ENCODE data around the gene GCA.

The GCA gene

GRCh38 chr2:162343824-162344616, at the start of gene GCA:
TSS of gene GCA (plus strand) at chr2:162344132. CDS start at chr2:162344249, 117 bp downstream.
- DNase-seq, result peak; percentile 96 to 99

- DNase-seq, result no peak
Observed at GRCh38 chr2:162295009-162295408, 48.9 kb upstream of the GCA start.

- peak in 1 of 2 donors; percentile 41 for DNase-seq
Observed at GRCh38 chr2:162297925-162298552, 45.9 kb upstream of the GCA start.

- DNase-seq, result no peak
Observed at GRCh38 chr2:162298669-162299335, 45.1 kb upstream of the GCA start.

- DNase-seq, result no peak
Observed at GRCh38 chr2:162300266-162300665, 43.7 kb upstream of the GCA start.

- DNase-seq, result peak in 1 of 2 donors; percentile 51
Observed at GRCh38 chr2:162301151-162301804, 42.7 kb upstream of the GCA start.

GRCh38 chr2:162301877-162302276, 42.1 kb upstream of the GCA start:
- no peak for DNase-seq

GRCh38 chr2:162305901-162306300, 38.0 kb upstream of the GCA start:
- DNase-seq, result no peak

- no peak for DNase-seq
Observed at GRCh38 chr2:162308747-162309503, 35.0 kb upstream of the GCA start.

GRCh38 chr2:162312853-162313252, 31.1 kb upstream of the GCA start:
- DNase-seq, result no peak

- no peak for DNase-seq
Observed at GRCh38 chr2:162315938-162316337, 28.0 kb upstream of the GCA start.

GRCh38 chr2:162316590-162316989, 27.3 kb upstream of the GCA start:
- no peak for DNase-seq

- no peak for DNase-seq
Observed at GRCh38 chr2:162317058-162317742, 26.7 kb upstream of the GCA start.

GRCh38 chr2:162317861-162318327, 26.0 kb upstream of the GCA start:
- no peak for DNase-seq

- peak; percentile 71 to 94 for DNase-seq
Observed at GRCh38 chr2:162318328-162319180, 25.4 kb upstream of the GCA start, which contains the start of gene IFIH1. TSS of gene IFIH1 (minus strand) at chr2:162318684. CDS start at chr2:162318307, 377 bp downstream.

GRCh38 chr2:162320864-162321517, 22.9 kb upstream of the GCA start:
- no peak for DNase-seq

- DNase-seq, result no peak
Observed at GRCh38 chr2:162324953-162325352, 19.0 kb upstream of the GCA start.

GRCh38 chr2:162327134-162327769, 16.7 kb upstream of the GCA start:
- DNase-seq, result peak in 1 of 2 donors; percentile 9

GRCh38 chr2:162327806-162328205, 16.1 kb upstream of the GCA start:
- DNase-seq, result no peak

Measured in bone marrow (tissue), 2 donors.